Ovary (tissue), 9 donors: ENCODE results near the gene RBP5. TPM values are rescaled to one million over a fixed set of nuclear protein-coding genes. Genes with fewer than 3 reads are reported as not detected.

Source experiments
- DNase-seq, 5 donors: peaks; one replicate each; pipeline ENCODE4 v3.0.0-alpha.2; 2019 to 2020
- H3K27ac ChIP-seq, 2 donors: fragments of 200-600 bp; one replicate each; pipeline versions ENCODE4 v1.5.1 to v1.8.0; 2019 to 2022
- H3K27me3 ChIP-seq: fragments of 200-600 bp; one replicate; pipeline ENCODE4 v1.8.0; 2022
- H3K36me3 ChIP-seq: fragments of 200-600 bp; sonication (generic); one replicate; pipeline ENCODE4 v1.5.1; 2019
- H3K4me1 ChIP-seq: one replicate; pipeline ENCODE4 v1.8.1; 2013; ENCODE audit warnings: mild to moderate bottlenecking, moderate library complexity; ENCODE audit not compliant: insufficient read depth
- H3K4me3 ChIP-seq: fragments of 200-600 bp; sonication (generic); one replicate; pipeline ENCODE4 v1.5.1; 2017
- H3K9me3 ChIP-seq, 2 donors: fragments of 200-600 bp in 1 of 2; sonication (generic) in 1 of 2; one replicate each; pipeline versions ENCODE4 v1.5.1 to v1.8.1; 2013 to 2019; ENCODE audit warnings: mild to moderate bottlenecking in 1 of 2, moderate library complexity in 1 of 2
- EP300 ChIP-seq: sonication (generic); formaldehyde crosslinking; IDR thresholded peaks from one replicate; pipeline ENCODE4 v1.6.1; 2017; ENCODE audit warnings: antibody characterized with exemption
- POLR2A ChIP-seq: fragments of 450-650 bp; IDR thresholded peaks from one replicate; pipeline ENCODE4 v1.6.1; 2017; ENCODE audit warnings: antibody characterized with exemption, mild to moderate bottlenecking, moderate library complexity
- WGBS, 3 donors: extraction: QIAGEN DNeasy Blood & Tissue Kit in 1 of 3; methylation state at CpG; one replicate each; pipeline versions ENCODE4 v1.1.5 to v1.1.7; 2013 to 2017; 5-methylcytosine and 5-hydroxymethylcytosine counted together
- intact Hi-C, 4 donors: fragments of 100-400 bp; cut with DNase I; formaldehyde crosslinking; loops; one replicate each; pipeline versions ENCODE4 v1.11.0 to v1.15.1; 2022 to 2023
- polyA plus RNA-seq, 2 donors: library from polyadenylated mRNA; stranded (reverse); fragments of 200-250 nt in 1 of 2; fragments of 350-450 nt in 1 of 2; fragmentation: Illumina TruSeq in 1 of 2; extraction: RNeasy Lipid Tissue Mini Kit (QIAGEN cat#74804) in 1 of 2; gene quantifications; one replicate each; pipeline ENCODE4 v1.2.3, GENCODE V29; 2013 to 2014
- total RNA-seq, 7 donors: library from RNA; depleted of rRNA in 2 of 7; stranded (reverse); fragments of >200 nt in 2 of 7; fragmentation: NEBNext Ultra II Directional in 3 of 7; extraction: Animal tissue kit (Norgen Biotek cat#: 25700) in 3 of 7; gene quantifications; one replicate each; pipeline versions ENCODE4 v1.1.0 to v1.2.4, GENCODE V29; 2016 to 2023
- TF ChIP-seq, protein P1 (sequence below), 3 donors: fragments of 450-650 bp in 2 of 3; fragments of 200-600 bp in 1 of 3; IDR thresholded peaks; one replicate each; pipeline versions ENCODE4 v1.5.1 to v1.8.0; 2016 to 2022; ENCODE audit warnings: antibody characterized with exemption in 3 of 3, mild to moderate bottlenecking in 1 of 3
- donor health status: DM: no; HTN: no; CAD: no; lungs with moderate emphysema.
- donor health status: DM: no; HTN: no; CAD: no.
- donor health status: Bipolar disorder and iron deficiency.
- donor health status: DM: yes; HTN: yes; CAD: no.
- donor health status: DM: no; HTN: no; CAD: no.
- donor health status: DM: yes; HTN: yes; CAD: no.

The RBP5 gene
- total and polyA plus RNA-seq, 9 donors = 1.2 to 17.3 (median 6.1) TPM

DNA sequence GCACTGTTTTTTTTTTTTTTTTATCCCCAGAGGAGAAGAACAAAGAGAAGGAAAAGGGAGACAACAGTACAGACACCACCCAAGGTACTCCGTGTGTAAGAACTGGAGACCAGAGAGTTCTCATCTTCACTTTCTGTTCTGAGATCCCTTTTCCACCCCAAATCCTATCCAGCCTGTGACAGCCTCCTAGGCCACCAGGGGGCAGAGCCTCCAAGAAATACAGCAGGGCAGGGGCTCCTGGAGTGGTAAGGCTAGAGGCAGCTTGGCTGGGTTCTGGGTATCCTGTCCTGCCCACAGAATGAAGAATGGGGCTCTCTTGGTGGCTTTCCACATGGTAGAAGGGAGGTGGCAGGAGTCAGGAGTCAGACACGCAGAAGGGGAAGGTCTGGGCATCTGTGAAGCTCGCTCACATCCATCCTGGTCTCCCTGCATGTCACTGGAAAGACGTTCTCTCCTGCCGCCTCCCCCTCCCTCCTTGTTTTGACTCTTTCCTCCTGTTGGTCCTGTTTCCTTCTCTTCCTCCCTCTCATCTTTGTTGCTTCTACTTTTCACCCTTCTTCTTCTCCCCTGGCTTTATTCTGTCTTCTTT lies 13.5 kb upstream of the RBP5 start:
- H3K36me3 ChIP-seq = no peaks in the 10 kb centered on the region
- 59 to 70% (median 66%) methylated on average over 5 of the region's 5 CpGs for WGBS, 3 donors
- H3K27ac ChIP-seq = no peak overlapping the region
- TF ChIP-seq EP300 (no peak), POLR2A (no peak)
- TF ChIP-seq, protein P1, sequence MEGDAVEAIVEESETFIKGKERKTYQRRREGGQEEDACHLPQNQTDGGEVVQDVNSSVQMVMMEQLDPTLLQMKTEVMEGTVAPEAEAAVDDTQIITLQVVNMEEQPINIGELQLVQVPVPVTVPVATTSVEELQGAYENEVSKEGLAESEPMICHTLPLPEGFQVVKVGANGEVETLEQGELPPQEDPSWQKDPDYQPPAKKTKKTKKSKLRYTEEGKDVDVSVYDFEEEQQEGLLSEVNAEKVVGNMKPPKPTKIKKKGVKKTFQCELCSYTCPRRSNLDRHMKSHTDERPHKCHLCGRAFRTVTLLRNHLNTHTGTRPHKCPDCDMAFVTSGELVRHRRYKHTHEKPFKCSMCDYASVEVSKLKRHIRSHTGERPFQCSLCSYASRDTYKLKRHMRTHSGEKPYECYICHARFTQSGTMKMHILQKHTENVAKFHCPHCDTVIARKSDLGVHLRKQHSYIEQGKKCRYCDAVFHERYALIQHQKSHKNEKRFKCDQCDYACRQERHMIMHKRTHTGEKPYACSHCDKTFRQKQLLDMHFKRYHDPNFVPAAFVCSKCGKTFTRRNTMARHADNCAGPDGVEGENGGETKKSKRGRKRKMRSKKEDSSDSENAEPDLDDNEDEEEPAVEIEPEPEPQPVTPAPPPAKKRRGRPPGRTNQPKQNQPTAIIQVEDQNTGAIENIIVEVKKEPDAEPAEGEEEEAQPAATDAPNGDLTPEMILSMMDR (IDR thresholded peaks at IDR 0.05) = peak in 2 of 3 donors; percentile 6 to 35
- H3K27me3 ChIP-seq = no peaks in the 10 kb centered on the region
- H3K9me3 ChIP-seq = no peaks in the 10 kb centered on the region
- no peak overlapping the region for H3K4me3 ChIP-seq
- no peaks in the 10 kb centered on the region for H3K4me1 ChIP-seq
- peak in 2 of 5 donors; percentile 33 to 52 for DNase-seq
- intact Hi-C loops = no loop called here

DNA sequence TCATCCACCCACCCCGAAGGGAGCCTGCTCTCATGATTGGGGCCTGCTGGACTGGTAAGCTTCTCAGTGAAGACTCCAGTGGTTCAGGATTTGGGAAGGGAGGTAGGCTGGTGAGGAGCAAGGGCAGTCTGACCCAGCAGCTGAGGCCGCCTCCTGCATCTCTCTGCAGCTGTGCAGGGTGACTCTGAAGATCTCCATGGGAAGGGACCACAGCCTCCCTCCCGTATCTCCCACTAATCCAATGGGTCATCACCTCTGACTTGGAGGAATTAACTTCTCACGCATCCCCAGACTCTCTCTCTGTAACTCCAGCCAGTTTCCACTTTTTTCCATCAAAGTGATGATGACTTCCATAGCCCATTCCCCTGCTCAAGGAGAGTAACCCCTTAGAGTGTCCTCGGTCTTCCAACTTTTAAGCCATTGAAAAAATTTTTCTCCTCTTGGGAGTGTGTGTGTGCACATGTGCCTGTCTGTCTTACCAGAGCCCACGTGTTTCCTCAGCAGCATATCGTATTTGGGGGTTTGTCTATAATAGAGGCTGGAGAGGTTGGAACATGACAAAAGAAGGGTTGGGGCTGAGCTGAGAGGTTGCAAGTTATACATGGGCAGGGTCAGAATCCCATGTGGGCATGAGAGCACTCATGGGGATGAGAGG lies 12.8 kb upstream of the RBP5 start:
- WGBS, 3 donors = 84 to 91% (median 88%) methylated on average over 7 of the region's 7 CpGs
- Histone ChIP-seq H3K27me3 (no peaks in the 10 kb centered on the region), H3K36me3 (no peaks in the 10 kb centered on the region), H3K4me3 (no peak overlapping the region), H3K27ac (no peak overlapping the region), H3K9me3 (no peaks in the 10 kb centered on the region), H3K4me1 (no peaks in the 10 kb centered on the region)
- no peak for DNase-seq
- intact Hi-C loops = no loop called here
- no peak for TF ChIP-seq EP300
- no peak for TF ChIP-seq POLR2A
- TF ChIP-seq, protein P1 (IDR thresholded peaks at IDR 0.05) = no peak

DNA sequence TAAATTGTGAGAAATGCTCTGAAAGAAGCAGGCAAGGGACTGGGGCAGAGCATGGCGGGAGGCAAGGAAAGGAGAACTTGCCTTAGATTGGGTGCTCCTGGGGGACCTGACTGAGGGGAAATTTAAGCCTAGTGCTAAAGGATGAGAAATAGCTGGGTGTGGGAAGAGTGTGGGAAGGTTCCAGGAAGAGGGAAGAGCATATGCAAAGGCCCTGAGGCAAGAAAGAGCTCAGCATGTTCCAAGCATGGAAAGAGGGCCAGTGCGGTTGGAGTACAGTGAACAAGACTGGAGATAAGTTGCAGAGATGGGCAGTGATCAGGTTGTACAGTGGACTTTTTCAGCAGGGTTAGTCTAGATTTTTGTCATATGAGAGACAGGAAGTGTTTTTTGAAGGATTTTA lies 10.5 kb upstream of the RBP5 start:
- no peaks in the 10 kb centered on the region for H3K36me3 ChIP-seq
- intact Hi-C loops = no loop called here
- no peak for DNase-seq
- H3K4me3 ChIP-seq = no peak overlapping the region
- WGBS, 3 donors = 97 to 100% (median 98%) methylated on average over 2 of the region's 2 CpGs
- TF ChIP-seq EP300 (no peak), POLR2A (no peak)
- TF ChIP-seq, protein P1 (IDR thresholded peaks at IDR 0.05) = no peak
- no peaks in the 10 kb centered on the region for H3K9me3 ChIP-seq
- H3K27me3 ChIP-seq = no peaks in the 10 kb centered on the region
- H3K27ac ChIP-seq = no peak overlapping the region
- H3K4me1 ChIP-seq = no peaks in the 10 kb centered on the region

DNA sequence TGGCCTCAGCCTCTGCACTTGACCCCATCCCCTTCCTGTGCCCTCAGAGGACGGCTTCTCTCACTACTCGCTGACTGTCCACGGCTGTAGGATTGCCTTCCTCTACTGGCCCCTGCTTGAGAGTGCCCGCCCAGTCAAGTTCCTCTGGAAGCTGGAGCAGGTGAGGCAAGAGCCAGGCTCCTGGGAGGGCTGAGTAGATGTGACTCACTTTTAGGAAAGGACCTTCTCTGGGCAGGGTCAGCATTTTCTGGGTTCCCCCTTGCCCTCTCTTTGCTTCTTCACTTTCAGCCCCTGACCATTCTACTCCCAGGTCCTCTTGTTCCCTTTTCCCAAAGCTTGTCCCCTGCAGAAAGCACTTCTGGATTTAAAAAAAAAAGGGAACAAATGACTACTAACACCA lies 9.2 kb upstream of the RBP5 start:
- H3K4me1 ChIP-seq = no peaks in the 10 kb centered on the region
- no peak for DNase-seq
- intact Hi-C loops = no loop called here

More for the DNA sequence above, 9.2 kb upstream of the RBP5 start:
- Histone ChIP-seq H3K9me3 (no peaks in the 10 kb centered on the region), H3K27ac (no peak overlapping the region), H3K36me3 (no peaks in the 10 kb centered on the region), H3K4me3 (no peak overlapping the region), H3K27me3 (no peaks in the 10 kb centered on the region)
- WGBS, 3 donors = 65 to 84% (median 75%) methylated on average over 4 of the region's 4 CpGs
- TF ChIP-seq, protein P1 (IDR thresholded peaks at IDR 0.05) = no peak
- TF ChIP-seq EP300 = no peak
- TF ChIP-seq POLR2A = no peak
